Activated CD8-positive, alpha-beta memory T cell treated with anti-CD3 and anti-CD28 coated beads, Interleukin-2, amount 10 ng/mL, durations not matched to agents 7 days and 5 days (primary cell): Measurements from ENCODE around the gene CDH4. TPM values are rescaled to one million over a fixed set of nuclear protein-coding genes. Genes with fewer than 3 reads are reported as not detected.

Source experiments
- ATAC-seq: fragments of 150-1000 bp; cut with Tn5 transposase; one replicate; pipeline ENCODE4 v1.10.0; 2021; ENCODE audit warnings: moderate library complexity
- CTCF ChIA-PET: fragments of 350-600 bp; sonication (Branson Sonifier 250); formaldehyde crosslinking; loops from one replicate; lab custom pipeline; 2021; ENCODE audit warnings: antibody characterized with exemption; lab: Charles Lee
- DNase-seq: peaks from one replicate; pipeline ENCODE4 v3.0.0-alpha.2; 2020
- H3K27ac Mint-ChIP-seq: one replicate; pipeline ENCODE4 v1.8.0; 2021; ENCODE audit warnings: mild to moderate bottlenecking, mixed read lengths
- H3K27me3 Mint-ChIP-seq: one replicate; pipeline ENCODE4 v1.8.0; 2021; ENCODE audit warnings: mixed read lengths
- H3K36me3 Mint-ChIP-seq: one replicate; pipeline ENCODE4 v1.8.0; 2021; ENCODE audit warnings: mild to moderate bottlenecking, mixed read lengths
- H3K4me1 Mint-ChIP-seq: one replicate; pipeline ENCODE4 v1.8.0; 2021; ENCODE audit warnings: mixed read lengths
- H3K4me3 Mint-ChIP-seq: one replicate; pipeline ENCODE4 v1.8.0; 2021; ENCODE audit warnings: mild to moderate bottlenecking, moderate library complexity, mixed read lengths
- H3K9me3 Mint-ChIP-seq: one replicate; pipeline ENCODE4 v1.8.0; 2022; ENCODE audit warnings: low read depth, mixed read lengths
- total RNA-seq, 2 experiments: library from RNA; stranded (reverse); gene quantifications; one replicate each; pipeline ENCODE4 v1.2.3, GENCODE V29; 2021

The CDH4 gene
- total RNA-seq, 2 experiments from 2014 or later, result 0.02 TPM; not detected in 1

DNA sequence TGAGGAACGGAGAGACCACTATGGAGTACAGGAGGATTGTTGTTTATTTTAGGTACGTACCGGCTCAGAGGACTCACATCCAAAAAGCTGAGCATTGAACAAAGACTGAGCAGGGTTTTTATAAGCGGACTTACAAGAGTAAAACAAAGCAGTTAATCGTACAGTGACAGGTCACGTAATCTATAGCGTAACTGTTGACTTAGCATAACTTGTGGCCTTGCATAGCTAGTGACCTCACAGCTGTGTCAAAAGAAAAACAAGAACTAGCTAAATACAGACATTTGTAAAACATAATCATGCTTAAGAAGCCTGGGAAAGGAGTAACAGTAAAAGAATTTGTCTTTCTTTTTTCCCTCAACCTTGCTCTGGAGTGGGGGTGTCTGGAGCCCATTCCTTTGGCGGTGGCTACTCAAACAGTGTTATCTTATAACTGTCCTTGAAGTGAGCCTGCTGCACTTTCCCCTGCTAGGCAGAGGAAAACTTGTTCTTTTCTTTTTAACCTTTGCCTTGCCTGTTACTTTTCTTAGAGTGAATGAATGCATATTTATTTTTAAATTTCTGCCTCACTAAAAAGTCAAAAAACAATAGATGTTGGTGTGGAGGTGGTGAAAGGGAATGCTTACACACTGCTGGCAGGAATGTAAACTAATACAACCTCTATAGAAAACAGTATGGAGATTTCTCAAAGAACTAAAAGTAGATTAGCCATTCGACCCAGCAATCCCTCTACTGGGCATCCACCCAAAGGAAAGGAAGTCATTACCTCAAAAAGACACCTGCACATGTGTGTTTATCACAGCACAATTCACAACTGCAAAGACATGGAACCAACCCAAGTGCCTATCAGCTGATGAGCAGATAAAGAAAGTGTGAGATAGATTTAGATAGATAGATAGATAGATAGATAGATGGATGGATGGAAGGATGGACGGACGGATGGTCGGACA is 704.6 kb downstream of the CDH4 start:
- DNase-seq (no peak), ATAC-seq (no peak)
- Mint-ChIP-seq H3K36me3 (no peaks in the 10 kb centered on the region), H3K4me3 (no peak overlapping the region), H3K4me1 (no peaks in the 10 kb centered on the region), H3K9me3 (no peaks in the 10 kb centered on the region), H3K27ac (no peak overlapping the region), H3K27me3 (peaks cover 17% of the 10 kb centered on the region)
- CTCF ChIA-PET, result no interaction called here

DNA sequence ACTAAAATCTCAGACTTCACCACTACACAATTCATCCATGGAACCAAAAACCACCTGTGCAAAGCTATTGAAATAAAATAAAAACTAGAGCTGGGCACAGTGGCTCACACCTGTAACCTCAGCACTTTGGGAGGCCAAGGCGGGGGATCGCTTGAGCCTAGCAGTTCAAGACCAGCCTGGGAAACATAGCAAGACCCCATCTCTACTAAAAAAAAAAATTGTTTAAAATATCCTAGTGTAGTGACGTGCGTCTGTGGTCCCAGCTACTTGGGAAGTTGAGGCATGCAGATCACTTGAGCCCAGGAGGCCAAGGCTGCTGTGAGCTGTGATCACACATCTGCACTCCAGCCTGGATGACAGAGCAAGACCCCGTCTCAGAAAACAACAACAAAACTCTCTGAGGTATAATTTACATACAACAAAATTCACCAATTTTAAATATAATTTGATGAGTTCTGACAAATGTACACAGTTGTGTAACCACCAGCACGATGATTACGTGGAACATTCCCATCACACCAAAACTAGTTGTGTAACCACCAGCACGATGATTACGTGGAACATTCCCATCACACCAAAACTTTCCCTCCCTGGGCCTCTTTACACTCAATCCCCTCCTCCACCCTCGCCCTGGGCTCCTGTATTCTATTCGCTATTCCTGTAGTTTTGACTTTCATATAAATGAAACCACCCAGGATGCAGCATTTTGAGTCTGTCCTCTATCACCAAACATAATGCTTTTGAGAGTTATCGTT is 706.1 kb downstream of the CDH4 start:
- H3K4me1 Mint-ChIP-seq, result no peaks in the 10 kb centered on the region
- CTCF ChIA-PET, result no interaction called here

DNA sequence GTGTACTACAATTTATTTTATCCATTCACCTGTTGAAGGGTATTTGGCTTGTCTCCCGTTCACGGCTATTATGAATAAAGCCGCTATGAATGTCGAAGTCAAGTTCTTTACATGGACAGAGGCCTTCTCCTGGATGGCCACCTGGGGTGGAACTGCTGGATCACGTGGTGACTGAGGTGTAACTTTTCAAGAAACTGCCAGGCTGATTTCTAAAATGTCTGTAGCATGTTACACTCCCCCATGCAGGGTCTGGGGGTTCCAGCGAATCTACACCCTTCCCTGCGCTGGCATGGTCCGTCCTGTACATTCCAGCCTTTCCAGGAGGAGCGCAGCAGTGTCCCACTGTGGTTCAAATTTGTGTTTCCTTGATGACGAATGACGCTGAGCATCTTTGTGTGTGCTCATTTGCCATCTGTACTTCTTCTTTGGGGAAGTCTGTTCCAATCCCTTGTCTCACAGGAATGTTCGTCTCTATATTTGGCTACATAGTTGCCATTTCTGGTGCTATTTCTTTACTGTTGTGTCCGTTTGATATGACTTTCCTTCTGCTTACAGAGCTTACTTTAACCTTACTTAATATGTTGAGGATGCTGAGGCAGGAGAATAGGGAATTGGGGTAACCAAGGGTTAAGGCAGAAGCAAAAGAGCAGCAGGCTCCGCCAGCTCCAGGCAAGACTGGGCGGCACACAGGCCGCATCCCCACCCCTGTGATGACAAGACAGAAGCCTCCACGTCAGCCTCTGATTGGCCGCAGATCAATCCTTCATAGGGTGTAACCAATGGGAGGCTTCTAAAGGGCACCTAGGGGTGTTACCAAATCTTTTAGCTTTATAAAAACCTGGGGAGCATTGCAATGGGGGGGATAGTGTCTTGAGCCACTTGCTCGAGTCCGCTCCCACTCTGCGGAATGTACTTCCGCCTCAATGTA is 707.0 kb downstream of the CDH4 start:
- DNase-seq (no peak), ATAC-seq (no peak)
- CTCF ChIA-PET, result no interaction called here
- H3K9me3 Mint-ChIP-seq, result no peaks in the 10 kb centered on the region
- H3K4me3 Mint-ChIP-seq, result no peak overlapping the region
- peaks cover 21% of the 10 kb centered on the region for H3K27me3 Mint-ChIP-seq
- H3K27ac Mint-ChIP-seq, result no peak overlapping the region
- no peaks in the 10 kb centered on the region for H3K36me3 Mint-ChIP-seq
- no peaks in the 10 kb centered on the region for H3K4me1 Mint-ChIP-seq

More for the DNA sequence above, 706.1 kb downstream of the CDH4 start:
- Mint-ChIP-seq H3K27ac (no peak overlapping the region), H3K36me3 (no peaks in the 10 kb centered on the region), H3K4me3 (no peak overlapping the region), H3K27me3 (peaks cover 17% of the 10 kb centered on the region), H3K9me3 (no peaks in the 10 kb centered on the region)
- ATAC-seq (no peak), DNase-seq (no peak)

DNA sequence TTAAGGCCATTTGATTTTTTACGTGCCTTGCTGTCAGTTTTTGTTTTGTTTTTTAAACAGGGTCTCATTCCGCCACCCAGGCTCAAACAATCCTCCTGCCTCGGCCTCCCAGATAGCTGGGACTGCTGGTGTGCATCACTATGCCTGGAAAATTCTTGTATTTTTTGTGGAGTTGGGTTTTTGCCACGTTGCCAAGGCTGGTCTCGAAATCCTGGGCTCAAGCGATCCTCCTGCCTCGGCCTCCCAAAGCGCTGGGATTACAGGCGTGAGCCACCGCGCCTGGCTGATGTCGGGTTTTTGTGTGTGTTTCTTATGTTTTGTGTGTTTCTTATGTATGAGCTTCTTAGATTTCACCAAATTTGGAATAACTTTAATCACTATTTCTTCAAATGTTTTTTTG is 708.8 kb downstream of the CDH4 start:
- ATAC-seq (no peak), DNase-seq (no peak)
- Mint-ChIP-seq H3K27ac (no peak overlapping the region), H3K27me3 (peaks cover 19% of the 10 kb centered on the region), H3K9me3 (no peaks in the 10 kb centered on the region), H3K4me1 (no peaks in the 10 kb centered on the region), H3K4me3 (no peak overlapping the region), H3K36me3 (no peaks in the 10 kb centered on the region)
- CTCF ChIA-PET, result no interaction called here

DNA sequence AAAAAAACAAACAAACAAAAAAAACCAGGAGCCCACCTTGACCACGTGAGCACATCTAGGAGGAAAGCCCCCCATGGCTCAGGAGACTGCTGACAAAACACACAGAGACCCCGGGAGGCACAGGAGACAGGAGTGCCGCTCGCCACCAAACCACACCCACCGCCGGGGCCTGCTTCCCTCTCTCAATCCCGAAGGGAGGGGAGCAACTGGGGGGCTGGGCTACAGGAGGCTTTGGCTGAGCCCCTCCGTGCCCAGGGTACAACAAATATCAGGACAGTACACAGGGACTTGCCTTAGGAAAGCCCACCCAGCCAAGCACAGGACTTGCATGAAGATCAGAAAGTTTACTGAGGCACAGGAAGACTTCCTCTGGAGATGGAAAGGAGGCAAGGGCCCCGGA is 711.1 kb downstream of the CDH4 start:
- peaks cover 15% of the 10 kb centered on the region for H3K27me3 Mint-ChIP-seq
- DNase-seq (no peak), ATAC-seq (no peak)
- H3K4me1 Mint-ChIP-seq, result no peaks in the 10 kb centered on the region
- no peak overlapping the region for H3K27ac Mint-ChIP-seq
- H3K36me3 Mint-ChIP-seq, result no peaks in the 10 kb centered on the region
- no peaks in the 10 kb centered on the region for H3K9me3 Mint-ChIP-seq
- no peak overlapping the region for H3K4me3 Mint-ChIP-seq
- CTCF ChIA-PET, result no interaction called here

DNA sequence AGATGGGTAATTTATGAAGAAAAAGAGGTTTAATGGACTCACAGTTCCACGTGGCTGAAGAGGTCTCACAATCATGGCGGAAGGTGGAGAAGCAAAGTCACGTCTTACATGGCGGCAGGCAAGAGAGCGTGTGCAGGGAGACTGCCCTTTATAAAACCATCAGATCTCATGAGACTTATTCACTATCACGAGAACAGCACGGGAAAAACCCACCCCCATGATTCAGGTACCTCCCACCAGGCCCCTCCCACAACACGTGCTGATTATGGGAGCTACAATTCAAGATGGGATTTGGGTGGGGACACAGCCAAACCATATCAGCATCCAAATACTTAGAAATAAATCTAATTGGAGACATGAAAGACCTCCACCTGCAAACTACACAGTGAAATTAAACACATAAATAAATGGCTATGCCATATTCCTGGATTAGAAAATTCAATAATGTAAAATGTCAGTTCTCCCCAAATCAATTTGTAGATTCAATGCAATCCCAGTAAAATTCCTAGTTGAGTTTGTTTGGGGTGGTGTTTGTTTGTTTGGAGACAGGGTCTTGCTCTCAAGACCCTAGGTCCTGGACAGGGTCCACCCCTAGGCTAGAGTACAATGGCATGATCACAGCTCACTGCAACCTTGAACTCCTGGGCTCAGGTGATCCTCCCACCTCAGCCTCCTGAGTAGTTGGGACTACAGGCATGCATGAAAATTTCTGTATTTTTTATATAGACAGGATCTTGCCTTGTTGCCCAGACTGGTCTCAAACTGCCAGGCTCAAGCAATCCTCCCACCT is 712.0 kb downstream of the CDH4 start:
- no peak for ATAC-seq
- no peaks in the 10 kb centered on the region for H3K9me3 Mint-ChIP-seq
- no peaks in the 10 kb centered on the region for H3K36me3 Mint-ChIP-seq
- no peak for DNase-seq
- H3K27ac Mint-ChIP-seq, result no peak overlapping the region
- H3K27me3 Mint-ChIP-seq, result peaks cover 15% of the 10 kb centered on the region
- CTCF ChIA-PET, result no interaction called here
- H3K4me3 Mint-ChIP-seq, result no peak overlapping the region
- no peaks in the 10 kb centered on the region for H3K4me1 Mint-ChIP-seq

DNA sequence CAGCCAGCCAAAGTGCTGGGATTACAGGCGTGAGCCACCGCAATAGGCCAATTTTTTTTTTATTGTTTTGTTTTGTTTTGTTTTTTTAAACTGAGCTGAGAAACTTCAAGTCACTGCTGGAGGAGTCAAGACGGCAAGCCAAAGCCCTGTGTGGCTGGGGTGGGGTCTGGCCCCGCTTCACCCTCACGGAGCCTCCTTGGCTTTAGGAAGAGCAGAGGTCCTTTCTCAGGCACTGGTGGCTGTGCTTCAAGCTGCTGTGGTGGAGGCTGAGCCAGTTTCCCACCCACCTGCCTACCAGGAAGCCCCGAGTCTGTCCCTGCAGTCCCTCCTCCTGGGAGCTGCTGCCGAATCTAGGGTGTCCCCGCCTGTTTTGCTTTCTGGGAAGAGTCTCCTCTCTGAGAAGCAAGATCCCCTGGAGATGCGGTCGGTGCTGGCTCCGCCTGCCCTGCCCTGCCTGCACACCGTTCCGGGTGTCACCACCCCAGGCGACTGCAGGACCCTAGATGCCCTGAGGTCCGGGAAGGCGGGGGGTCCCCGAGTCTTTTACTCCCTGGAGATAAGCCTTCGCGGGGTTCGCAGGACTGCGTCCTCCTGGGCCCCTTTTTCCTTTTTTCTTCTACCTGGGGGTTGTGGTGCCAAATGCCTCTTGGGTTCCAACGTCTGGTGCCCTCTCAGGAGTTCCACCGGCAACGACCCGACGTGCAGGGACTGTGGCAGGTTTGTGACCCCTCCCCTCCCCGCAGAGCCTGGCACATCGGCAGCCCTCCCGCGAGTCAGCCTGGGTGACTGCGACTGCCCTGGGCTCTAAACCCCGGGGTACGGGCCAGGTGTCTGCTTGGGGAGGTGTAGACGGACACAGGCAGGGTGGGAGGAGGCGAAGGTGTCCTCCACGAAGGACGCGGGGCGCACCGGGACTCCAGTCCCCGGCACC is 712.9 kb downstream of the CDH4 start:
- no peak for ATAC-seq
- H3K36me3 Mint-ChIP-seq, result no peaks in the 10 kb centered on the region
- peaks cover 15% of the 10 kb centered on the region for H3K27me3 Mint-ChIP-seq
- DNase-seq, result peak; percentile 37
- H3K4me3 Mint-ChIP-seq, result no peak overlapping the region
- no peaks in the 10 kb centered on the region for H3K9me3 Mint-ChIP-seq
- CTCF ChIA-PET, result no interaction called here
- H3K27ac Mint-ChIP-seq, result no peak overlapping the region
- H3K4me1 Mint-ChIP-seq, result no peaks in the 10 kb centered on the region

DNA sequence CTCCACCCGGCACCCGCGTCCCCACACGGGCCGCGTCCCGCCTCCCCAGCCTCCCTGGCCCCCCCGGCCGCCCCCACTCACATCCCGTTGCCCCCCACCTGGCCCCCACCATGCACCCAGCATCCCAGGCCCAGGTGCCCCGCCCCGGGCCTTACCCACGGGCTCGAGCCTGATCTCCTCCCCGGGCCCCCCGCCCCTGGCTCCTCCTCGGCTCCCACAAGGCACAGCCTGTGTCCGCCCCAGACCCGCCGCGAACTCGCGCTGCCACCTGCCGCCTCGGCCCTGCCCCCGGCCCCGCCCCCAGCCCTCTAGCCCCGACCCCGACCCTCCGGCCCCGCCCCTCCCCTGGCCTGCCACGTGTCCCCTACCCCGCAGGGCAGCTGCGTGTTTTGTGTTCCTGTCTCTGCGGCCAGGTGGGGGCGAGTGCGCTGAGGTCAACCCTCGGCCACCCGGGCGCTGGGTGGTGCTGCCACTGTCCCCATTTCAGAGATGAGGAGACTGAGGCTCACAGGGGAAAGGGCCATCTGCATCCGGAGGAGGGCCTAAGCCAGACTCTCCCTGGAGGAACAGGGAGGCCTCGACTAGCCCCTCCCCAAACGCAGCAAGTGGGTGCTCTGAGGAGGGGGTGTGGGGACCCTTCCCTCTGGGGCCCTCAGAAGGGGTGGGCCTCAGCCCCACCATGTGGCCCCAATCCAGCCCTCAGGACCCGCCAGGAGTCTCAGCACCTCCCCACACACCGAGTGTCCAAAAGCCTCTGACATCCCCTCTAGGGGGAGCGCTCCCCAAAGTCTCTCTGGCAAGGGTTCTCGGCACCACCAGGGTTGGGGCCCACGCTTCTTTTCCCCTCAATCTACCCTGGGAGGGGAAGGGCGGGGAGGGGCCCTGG is 713.8 kb downstream of the CDH4 start:
- Mint-ChIP-seq H3K4me3 (no peak overlapping the region), H3K27ac (no peak overlapping the region), H3K27me3 (peaks cover 15% of the 10 kb centered on the region)

DNA sequence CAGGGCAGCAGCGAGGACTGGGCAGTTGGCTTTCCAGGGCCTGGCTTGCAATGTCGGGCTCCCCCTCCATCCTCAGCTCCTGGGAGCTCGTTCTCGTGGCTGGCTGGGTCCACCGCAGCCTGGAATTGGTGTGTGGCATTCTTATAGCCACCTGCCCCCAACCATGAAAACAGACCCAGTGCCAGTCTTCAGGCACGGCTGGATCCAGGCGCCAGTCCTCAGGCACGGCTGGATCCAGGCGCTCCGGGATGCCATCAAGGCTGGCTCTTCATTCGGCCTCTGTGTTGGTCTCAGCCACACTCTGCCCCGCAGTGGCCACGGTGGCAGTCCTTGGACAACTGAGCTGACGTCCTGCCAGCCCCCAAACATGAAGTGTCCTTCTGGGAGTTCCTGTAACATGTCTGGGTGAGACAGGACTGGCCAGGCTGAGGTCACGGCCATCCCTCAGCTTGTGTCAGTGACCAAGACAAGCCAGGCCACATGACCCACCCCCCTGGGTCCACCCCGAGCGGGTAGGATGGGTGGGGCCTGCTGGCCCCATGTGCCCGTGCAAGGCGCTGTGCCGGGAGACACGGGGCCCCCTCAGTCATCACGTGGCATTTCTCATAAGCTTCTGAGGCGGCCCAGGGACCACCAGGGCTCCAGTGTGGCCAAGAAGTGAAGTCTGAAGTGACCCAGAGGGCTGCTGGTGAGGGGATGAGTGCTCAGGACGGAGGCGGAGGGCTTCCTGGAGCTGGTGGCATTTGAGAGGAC is 714.6 kb downstream of the CDH4 start:
- DNase-seq, result peak; percentile 35
- H3K4me3 Mint-ChIP-seq, result no peak overlapping the region
- ATAC-seq, result no peak
- H3K4me1 Mint-ChIP-seq, result no peaks in the 10 kb centered on the region
- CTCF ChIA-PET, result no interaction called here
- H3K36me3 Mint-ChIP-seq, result no peaks in the 10 kb centered on the region
- no peak overlapping the region for H3K27ac Mint-ChIP-seq
- H3K9me3 Mint-ChIP-seq, result no peaks in the 10 kb centered on the region
- peaks cover 15% of the 10 kb centered on the region for H3K27me3 Mint-ChIP-seq

More for the DNA sequence above, 713.8 kb downstream of the CDH4 start:
- DNase-seq (peak; percentile 37), ATAC-seq (no peak)
- Mint-ChIP-seq H3K4me1 (no peaks in the 10 kb centered on the region), H3K9me3 (no peaks in the 10 kb centered on the region), H3K36me3 (no peaks in the 10 kb centered on the region)
- CTCF ChIA-PET, result no interaction called here

DNA sequence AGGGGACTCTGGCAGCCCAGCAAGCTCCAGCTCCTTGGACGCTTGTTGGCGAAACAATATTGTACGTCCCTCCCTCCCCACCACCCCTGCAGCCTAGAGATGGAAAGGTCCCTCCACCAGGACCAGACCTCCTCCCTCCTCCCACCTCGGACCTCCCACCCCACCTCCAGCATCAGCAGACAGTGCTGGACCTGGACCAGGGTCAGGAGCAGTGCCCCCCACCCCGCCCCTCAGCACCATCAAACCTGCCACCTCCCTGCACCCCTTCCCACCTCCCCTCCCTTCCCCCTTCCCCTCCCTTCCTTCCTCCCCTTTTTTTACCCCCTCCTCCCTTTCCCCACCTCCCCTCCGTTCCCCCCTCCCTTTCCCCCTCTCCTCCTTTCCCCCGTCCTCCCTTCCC is 715.2 kb downstream of the CDH4 start:
- ATAC-seq (no peak), DNase-seq (no peak)
- Mint-ChIP-seq H3K4me1 (no peaks in the 10 kb centered on the region), H3K4me3 (no peak overlapping the region), H3K9me3 (no peaks in the 10 kb centered on the region), H3K27ac (no peak overlapping the region), H3K36me3 (peaks cover 2% of the 10 kb centered on the region), H3K27me3 (peaks cover 15% of the 10 kb centered on the region)
- CTCF ChIA-PET, result no interaction called here
